ENCODE measurements around the gene SYPL2.

- TF ChIP-seq EZH2 (IDR thresholded peaks at IDR 0.05; ENCODE audit: borderline replicate concordance, insufficient read depth, low read depth, low read length, poor library complexity, severe bottlenecking): no peak
- no peak for TF ChIP-seq CTCF (IDR thresholded peaks at IDR 0.05)
Observed at GRCh38 chr1:109467301-109467777, 993 bp downstream of the SYPL2 start.

Measured in B cell (primary cell).